H1 (cell line): ENCODE results near the gene NT5DC3. TPM values are rescaled to one million over a fixed set of nuclear protein-coding genes. Genes with fewer than 3 reads are reported as not detected.

Experiments
- CTCF ChIA-PET: fragments of 300-600 bp; sonication (Branson Sonifier 250); formaldehyde crosslinking; loops from one replicate; lab custom pipeline; 2021; ENCODE audit not compliant: partially characterized antibody; lab: Charles Lee
- POLR2A ChIA-PET: fragments of 300-600 bp; sonication (Branson Sonifier 250); formaldehyde crosslinking; loops from one replicate; lab custom pipeline; 2021; ENCODE audit warnings: inconsistent platforms; ENCODE audit not compliant: partially characterized antibody; lab: Charles Lee
- DNase-seq, 2 experiments: peaks; one replicate each; pipeline versions ENCODE4 v3.0.0 to v3.0.0-alpha.2; 2010 to 2022; ENCODE audit warnings: low spot score in 2 of 2, low read depth in 1 of 2, mixed read lengths in 1 of 2
- FAIRE-seq: peaks from 2 replicates; lab custom pipeline; 2011; peaks lifted over from hg19 to GRCh38; lab: Jason Lieb, UNC
- H2AFZ ChIP-seq: 2 replicates; pipeline ENCODE4 v1.8.1; 2012; ENCODE audit warnings: low read length, inconsistent platforms
- H2AK5ac ChIP-seq: 2 replicates; pipeline ENCODE4 v1.6.1; 2013; ENCODE audit warnings: low read depth, low read length
- H2BK120ac ChIP-seq: replicated peaks from 2 replicates; pipeline ENCODE3; 2013; ENCODE audit warnings: low read depth, low read length, inconsistent platforms
- H2BK12ac ChIP-seq: 2 replicates; pipeline ENCODE4 v1.6.1; 2013; ENCODE audit warnings: low read depth, low read length
- H2BK15ac ChIP-seq: 2 replicates; pipeline ENCODE4 v1.6.1; 2013; ENCODE audit warnings: low read length
- H2BK20ac ChIP-seq: 2 replicates; pipeline ENCODE4 v1.6.1; 2013; ENCODE audit warnings: low read length
- H2BK5ac ChIP-seq: 2 replicates; pipeline ENCODE4 v1.6.1; 2013; ENCODE audit warnings: low read depth, low read length
- H3K14ac ChIP-seq: 2 replicates; pipeline ENCODE4 v1.6.1; 2013; ENCODE audit warnings: inconsistent platforms; ENCODE audit not compliant: insufficient read length
- H3K18ac ChIP-seq: 2 replicates; pipeline ENCODE4 v1.6.1; 2013; ENCODE audit warnings: low read length; ENCODE audit errors: extremely low read depth
- H3K23ac ChIP-seq: 2 replicates; pipeline ENCODE4 v1.6.1; 2013; ENCODE audit warnings: inconsistent platforms; ENCODE audit not compliant: insufficient read length
- H3K23me2 ChIP-seq: 2 replicates; pipeline ENCODE4 v1.6.1; 2013; ENCODE audit warnings: low read depth, low read length
- H3K27ac ChIP-seq: 2 replicates; pipeline ENCODE4 v1.6.1; 2011; ENCODE audit warnings: low read depth, low read length, inconsistent platforms
- H3K27me3 ChIP-seq, 4 experiments: replicated peaks in 1 of 4; 1 replicate in 1 of 4; 2 replicates in 3 of 4; pipeline versions ENCODE4 v1.6.1 to v1.8.1; 2011 to 2013; ENCODE audit warnings: low read length in 3 of 4, mild to moderate bottlenecking in 3 of 4, inconsistent platforms in 2 of 4, mixed read lengths in 2 of 4, moderate library complexity in 1 of 4; ENCODE audit not compliant: control insufficient read depth in 3 of 4, insufficient read depth in 3 of 4; ENCODE audit errors: extremely low read depth in 1 of 4
- H3K36me3 ChIP-seq, 4 experiments: 2 replicates each; pipeline versions ENCODE4 v1.6.1 to v1.8.1; 2011 to 2013; ENCODE audit warnings: mild to moderate bottlenecking in 4 of 4, low read length in 3 of 4, moderate library complexity in 2 of 4, control low read depth in 1 of 4, inconsistent platforms in 1 of 4; ENCODE audit not compliant: insufficient read depth in 4 of 4, control insufficient read depth in 2 of 4
- H3K4ac ChIP-seq: replicated peaks from 2 replicates; pipeline ENCODE3; 2013; ENCODE audit warnings: low read length, low read depth, mixed read lengths, inconsistent platforms; ENCODE audit not compliant: insufficient read length
- H3K4me1 ChIP-seq, 4 experiments: replicated peaks in 1 of 4; 1 replicate in 1 of 4; 2 replicates in 3 of 4; pipeline versions ENCODE4 v1.6.1 to v1.8.1; 2011 to 2013; ENCODE audit warnings: low read length in 3 of 4, inconsistent platforms in 2 of 4, mixed read lengths in 1 of 4; ENCODE audit not compliant: insufficient read depth in 4 of 4, control insufficient read depth in 3 of 4
- H3K4me2 ChIP-seq, 2 experiments: 2 replicates each; pipeline versions ENCODE4 v1.6.1 to v1.8.1; 2011 to 2013; ENCODE audit warnings: low read depth in 2 of 2, low read length in 2 of 2, control low read depth in 1 of 2, inconsistent platforms in 1 of 2, mild to moderate bottlenecking in 1 of 2; ENCODE audit not compliant: insufficient read depth in 1 of 2
- H3K4me3 ChIP-seq, 4 experiments: fragments of 200-600, 300-600 bp in 1 of 4; sonication (generic), shearing (Covaris generic), sonication (Bioruptor Twin) in 1 of 4; 2 replicates each; pipeline versions ENCODE4 v1.5.1 to v1.8.1; 2011 to 2016; ENCODE audit warnings: low read length in 4 of 4, low read depth in 3 of 4, control low read depth in 2 of 4, inconsistent platforms in 2 of 4, mild to moderate bottlenecking in 2 of 4, mixed read lengths in 1 of 4, moderate library complexity in 1 of 4; ENCODE audit not compliant: insufficient read depth in 2 of 4; ENCODE audit errors: extremely low read depth in 1 of 4
- H3K56ac ChIP-seq: replicated peaks from 2 replicates; pipeline ENCODE3; 2013; ENCODE audit warnings: low read depth, mild to moderate bottlenecking, mixed read lengths, low read length, inconsistent platforms; ENCODE audit not compliant: insufficient read length
- H3K79me1 ChIP-seq: 2 replicates; pipeline ENCODE4 v1.6.1; 2013; ENCODE audit warnings: low read depth, low read length, control low read depth
- H3K79me2 ChIP-seq, 2 experiments: 2 replicates each; pipeline versions ENCODE4 v1.6.1 to v1.8.1; 2012 to 2013; ENCODE audit warnings: low read length in 2 of 2, mild to moderate bottlenecking in 2 of 2, inconsistent platforms in 1 of 2; ENCODE audit not compliant: insufficient read depth in 2 of 2, control insufficient read depth in 1 of 2
- H3K9ac ChIP-seq, 4 experiments: replicated peaks in 1 of 4; 1 replicate in 1 of 4; 2 replicates in 3 of 4; pipeline versions ENCODE4 v1.6.1 to v1.8.1; 2011 to 2013; ENCODE audit warnings: low read depth in 3 of 4, low read length in 3 of 4, control low read depth in 2 of 4, mild to moderate bottlenecking in 2 of 4, moderate library complexity in 2 of 4, inconsistent platforms in 1 of 4; ENCODE audit errors: extremely low read depth in 1 of 4
- H3K9me3 ChIP-seq, 2 experiments: 2 replicates each; pipeline versions ENCODE4 v1.6.1 to v1.8.1; 2012 to 2013; ENCODE audit warnings: mild to moderate bottlenecking in 2 of 2, moderate library complexity in 2 of 2, control low read depth in 1 of 2, inconsistent platforms in 1 of 2, low read depth in 1 of 2, low read length in 1 of 2, mixed read lengths in 1 of 2; ENCODE audit not compliant: insufficient read depth in 2 of 2
- H4K20me1 ChIP-seq, 2 experiments: replicated peaks in 1 of 2; 2 replicates each; pipeline versions ENCODE3 to v1.8.1; 2011 to 2013; ENCODE audit warnings: inconsistent platforms in 2 of 2, low read length in 2 of 2, mild to moderate bottlenecking in 1 of 2; ENCODE audit not compliant: insufficient read depth in 2 of 2, control insufficient read depth in 1 of 2
- H4K5ac ChIP-seq: 2 replicates; pipeline ENCODE4 v1.6.1; 2013; ENCODE audit warnings: low read length, low read depth, mixed read lengths, inconsistent platforms; ENCODE audit not compliant: insufficient read length
- H4K8ac ChIP-seq: 2 replicates; pipeline ENCODE4 v1.8.0; 2013; ENCODE audit warnings: mild to moderate bottlenecking, moderate library complexity, low read length, inconsistent platforms; ENCODE audit not compliant: insufficient read depth; ENCODE audit errors: extremely low read depth
- H4K91ac ChIP-seq: replicated peaks from 2 replicates; pipeline ENCODE3; 2013; ENCODE audit warnings: low read length, mixed read lengths, inconsistent platforms; ENCODE audit not compliant: insufficient read length
- BCL11A ChIP-seq, 2 experiments: IDR thresholded peaks; one replicate each; pipeline ENCODE4 v1.6.1; 2011; ENCODE audit warnings: low read depth in 2 of 2, low read length in 2 of 2, mild to moderate bottlenecking in 2 of 2
- EP300 ChIP-seq, 2 experiments: IDR thresholded peaks; 1 replicate in 1 of 2; 2 replicates in 1 of 2; pipeline ENCODE4 v1.6.1; 2011 to 2012; ENCODE audit warnings: low read depth in 2 of 2, low read length in 2 of 2, mild to moderate bottlenecking in 2 of 2, borderline replicate concordance in 1 of 2, inconsistent platforms in 1 of 2, moderate library complexity in 1 of 2
- HDAC6 ChIP-seq: IDR thresholded peaks from one replicate; pipeline ENCODE4 v1.7.1; 2012; ENCODE audit warnings: low read depth, mild to moderate bottlenecking, inconsistent platforms, low read length, moderate library complexity
- MAX ChIP-seq: IDR thresholded peaks from 2 replicates; pipeline ENCODE4 v1.6.1; 2012; ENCODE audit warnings: inconsistent platforms
- NANOG ChIP-seq: IDR thresholded peaks from 2 replicates; pipeline ENCODE4 v1.6.1; 2011; ENCODE audit warnings: low read length, low read depth, mild to moderate bottlenecking, inconsistent platforms; ENCODE audit not compliant: insufficient read depth, poor library complexity, severe bottlenecking
- RBBP5 ChIP-seq: IDR thresholded peaks from 2 replicates; pipeline ENCODE4 v1.7.1; 2012; ENCODE audit warnings: low read depth, mild to moderate bottlenecking, inconsistent platforms, low read length, moderate library complexity, borderline replicate concordance
- RFX5 ChIP-seq: IDR thresholded peaks from 2 replicates; pipeline ENCODE4 v1.6.1; 2011; ENCODE audit warnings: low read depth, low read length, improper control_type of control experiment, borderline replicate concordance
- SP1 ChIP-seq: IDR thresholded peaks from 2 replicates; pipeline ENCODE4 v1.6.1; 2011; ENCODE audit warnings: low read depth, low read length
- SP4 ChIP-seq: IDR thresholded peaks from 2 replicates; pipeline ENCODE4 v1.6.1; 2012; ENCODE audit warnings: low read length, inconsistent platforms
- TBP ChIP-seq: IDR thresholded peaks from 2 replicates; pipeline ENCODE4 v1.6.1; 2011; ENCODE audit warnings: low read depth, low read length, improper control_type of control experiment
- TEAD4 ChIP-seq: IDR thresholded peaks from 2 replicates; pipeline ENCODE4 v1.6.1; 2012; ENCODE audit warnings: low read depth, low read length, inconsistent platforms, mixed read lengths
- polyA plus RNA-seq, 7 experiments: library from polyadenylated mRNA; depleted of rRNA in 3 of 7; stranded (reverse) in 5 of 7; unstranded in 2 of 7; fragments of >200 nt in 5 of 7; fragments of 200-250 nt in 2 of 7; gene quantifications; 1 replicate in 5 of 7; 2 replicates in 1 of 7; 4 replicates in 1 of 7; pipeline versions ENCODE4 v1.2.1 to v1.2.3, GENCODE V29; 2011 to 2013; ENCODE audit warnings: missing spikeins in 2 of 7, mixed read lengths in 2 of 7
- total RNA-seq: library from RNA; stranded (reverse); fragmentation: NEBNext Ultra II Directional; extraction: Animal tissue kit (Norgen Biotek cat#: 25700); gene quantifications from 2 replicates; pipeline ENCODE4 v1.2.1, GENCODE V29; 2021
- TF ChIP-seq, protein P1 (sequence below): IDR thresholded peaks from 2 replicates; pipeline ENCODE4 v1.6.1; 2012; ENCODE audit warnings: low read length, inconsistent platforms
- TF ChIP-seq, protein P2 (sequence below): IDR thresholded peaks from 2 replicates; pipeline ENCODE4 v1.6.1; 2012; ENCODE audit warnings: inconsistent platforms

Gene NT5DC3
- total and polyA plus RNA-seq, 2 of the 8 experiments (the other 6 are each of a cell fraction or from before 2014, with no cell fraction given), result 5.4 to 14.8 TPM

DNA sequence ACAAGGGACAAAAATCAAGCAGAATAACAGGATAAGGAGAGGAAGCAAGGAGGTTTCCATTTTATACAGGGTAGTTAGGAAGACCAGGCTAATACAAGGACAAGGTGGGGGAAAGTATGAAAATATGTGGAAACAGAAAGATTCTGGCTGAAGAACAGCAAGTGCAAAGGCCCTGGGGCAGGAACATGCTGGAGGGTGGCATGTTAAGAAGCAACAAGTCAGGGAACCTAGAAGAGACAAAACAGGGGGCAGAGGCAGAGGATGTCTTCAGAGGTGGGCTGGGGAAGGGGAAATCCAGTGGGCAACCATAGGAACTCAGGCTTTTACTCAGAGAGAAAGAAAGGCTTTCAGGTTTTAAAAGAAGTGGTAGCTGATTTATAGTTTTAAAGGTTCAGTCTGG, 54.8 kb downstream of the NT5DC3 start:
- H3K4me3 ChIP-seq, result no peak overlapping the region
- H3K36me3 ChIP-seq, result peaks cover 0 to 18% (median 8%) of the 10 kb centered on the region in 4 experiments; a peak in 6 of 8 replicates
- H3K4ac ChIP-seq, result no peak overlapping the region
- no peak overlapping the region for H4K8ac ChIP-seq
- no peak overlapping the region for H3K56ac ChIP-seq
- DNase-seq (no peak), FAIRE-seq (no peak)
- no peaks in the 10 kb centered on the region for H3K27me3 ChIP-seq
- no peaks in the 10 kb centered on the region for H3K23me2 ChIP-seq
- no peak overlapping the region for H3K9ac ChIP-seq
- H3K14ac ChIP-seq, result no peak overlapping the region
- H2BK20ac ChIP-seq, result no peak overlapping the region
- no peak overlapping the region for H4K91ac ChIP-seq
- no peak overlapping the region for H2AK5ac ChIP-seq
- no peak overlapping the region for H3K18ac ChIP-seq
- no peak overlapping the region for H2BK120ac ChIP-seq
- H4K5ac ChIP-seq, result no peak overlapping the region
- no peaks in the 10 kb centered on the region for H3K4me1 ChIP-seq
- H4K20me1 ChIP-seq, result peaks cover 0 to 3% of the 10 kb centered on the region in 2 experiments
- H3K79me1 ChIP-seq, result no peaks in the 10 kb centered on the region
- H2BK5ac ChIP-seq, result no peak overlapping the region
- no peak overlapping the region for H2BK12ac ChIP-seq
- H3K23ac ChIP-seq, result no peak overlapping the region
- no peak overlapping the region for H3K4me2 ChIP-seq
- H3K27ac ChIP-seq, result no peak overlapping the region
- CTCF ChIA-PET, result no interaction called here
- H3K79me2 ChIP-seq, result no peaks in the 10 kb centered on the region
- H2AFZ ChIP-seq, result no peak overlapping the region
- no peaks in the 10 kb centered on the region for H3K9me3 ChIP-seq
- POLR2A ChIA-PET, result no interaction called here
- H2BK15ac ChIP-seq, result no peak overlapping the region
- TF ChIP-seq HDAC6, result no peak
- TF ChIP-seq NANOG, result no peak
- no peak for TF ChIP-seq RBBP5
- TF ChIP-seq, protein P1, sequence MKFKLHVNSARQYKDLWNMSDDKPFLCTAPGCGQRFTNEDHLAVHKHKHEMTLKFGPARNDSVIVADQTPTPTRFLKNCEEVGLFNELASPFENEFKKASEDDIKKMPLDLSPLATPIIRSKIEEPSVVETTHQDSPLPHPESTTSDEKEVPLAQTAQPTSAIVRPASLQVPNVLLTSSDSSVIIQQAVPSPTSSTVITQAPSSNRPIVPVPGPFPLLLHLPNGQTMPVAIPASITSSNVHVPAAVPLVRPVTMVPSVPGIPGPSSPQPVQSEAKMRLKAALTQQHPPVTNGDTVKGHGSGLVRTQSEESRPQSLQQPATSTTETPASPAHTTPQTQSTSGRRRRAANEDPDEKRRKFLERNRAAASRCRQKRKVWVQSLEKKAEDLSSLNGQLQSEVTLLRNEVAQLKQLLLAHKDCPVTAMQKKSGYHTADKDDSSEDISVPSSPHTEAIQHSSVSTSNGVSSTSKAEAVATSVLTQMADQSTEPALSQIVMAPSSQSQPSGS, result no peak
- no peak for TF ChIP-seq RFX5
- no peak for TF ChIP-seq MAX
- no peak for TF ChIP-seq BCL11A (IDR thresholded peaks at IDR 0.05; ENCODE audit: low read depth in 2 of 2, low read length in 2 of 2)
- TF ChIP-seq EP300 (IDR thresholded peaks at IDR 0.05; ENCODE audit: borderline replicate concordance in 1 of 2, low read depth in 2 of 2, low read length in 2 of 2), result no peak
- no peak for TF ChIP-seq TEAD4
- no peak for TF ChIP-seq SP4
- TF ChIP-seq SP1, result no peak
- TF ChIP-seq TBP, result no peak
- TF ChIP-seq, protein P2, sequence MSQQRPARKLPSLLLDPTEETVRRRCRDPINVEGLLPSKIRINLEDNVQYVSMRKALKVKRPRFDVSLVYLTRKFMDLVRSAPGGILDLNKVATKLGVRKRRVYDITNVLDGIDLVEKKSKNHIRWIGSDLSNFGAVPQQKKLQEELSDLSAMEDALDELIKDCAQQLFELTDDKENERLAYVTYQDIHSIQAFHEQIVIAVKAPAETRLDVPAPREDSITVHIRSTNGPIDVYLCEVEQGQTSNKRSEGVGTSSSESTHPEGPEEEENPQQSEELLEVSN, result no peak
